HUES64 (cell line): Measurements from ENCODE around the gene MEOX1.

ENCODE experiments used
- H3K27ac ChIP-seq: 2 replicates; pipeline ENCODE4 v1.7.0; 2013; ENCODE audit warnings: low read depth, low read length, inconsistent platforms
- H3K27me3 ChIP-seq: 2 replicates; pipeline ENCODE4 v1.6.1; 2013; ENCODE audit warnings: mild to moderate bottlenecking, low read length; ENCODE audit not compliant: insufficient read depth
- H3K36me3 ChIP-seq: 2 replicates; pipeline ENCODE4 v1.6.1; 2013; ENCODE audit warnings: mild to moderate bottlenecking, low read length; ENCODE audit not compliant: insufficient read depth
- H3K4me1 ChIP-seq: 2 replicates; pipeline ENCODE4 v1.6.1; 2013; ENCODE audit warnings: mild to moderate bottlenecking, low read length, moderate library complexity; ENCODE audit not compliant: insufficient read depth
- H3K4me3 ChIP-seq: 2 replicates; pipeline ENCODE4 v1.5.1; 2013; ENCODE audit warnings: mild to moderate bottlenecking, low read length, moderate library complexity
- H3K9ac ChIP-seq: 2 replicates; pipeline ENCODE4 v1.6.1; 2013; ENCODE audit warnings: mild to moderate bottlenecking, low read depth, low read length
- H3K9me3 ChIP-seq: 2 replicates; pipeline ENCODE4 v1.6.1; 2013; ENCODE audit warnings: low read depth, low read length; ENCODE audit not compliant: insufficient read depth
- WGBS: fragments of 150-250, 120-280 bp; methylation state at CpG from one replicate; pipeline ENCODE4 v1.1.7; 2013; ENCODE audit warnings: missing lambda C conversion rate; 5-methylcytosine and 5-hydroxymethylcytosine counted together

The MEOX1 gene

DNA sequence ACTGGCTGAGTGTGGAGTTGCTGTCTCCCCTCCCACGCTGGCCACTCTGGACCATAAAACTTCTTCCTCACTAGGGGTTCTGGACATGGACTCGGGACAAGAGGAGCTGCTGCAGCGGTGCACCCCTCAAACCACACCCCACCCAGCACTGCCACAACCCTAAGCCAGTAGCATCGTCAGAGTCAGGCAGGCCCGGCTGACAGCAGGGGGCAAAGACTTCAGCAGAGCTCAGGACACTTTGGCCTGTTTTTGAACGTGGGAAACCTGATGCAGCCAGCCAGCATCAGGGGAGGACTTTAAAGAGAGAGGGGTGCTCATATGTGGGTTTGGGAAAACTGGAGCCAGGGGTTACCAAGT is 9.6 kb downstream of the MEOX1 start:
- no peaks in the 10 kb centered on the region for H3K36me3 ChIP-seq
- 0 out of 2 replicates have a peak, but pooled peaks cover under 1% of the 10 kb centered on the region for H3K27me3 ChIP-seq
- no peaks in the 10 kb centered on the region for H3K9me3 ChIP-seq
- WGBS: 75% methylated on average over 6 of the region's 6 CpGs
- H3K27ac ChIP-seq: no peak overlapping the region
- no peak overlapping the region for H3K4me3 ChIP-seq
- H3K9ac ChIP-seq: no peak overlapping the region
- peaks cover 12% of the 10 kb centered on the region for H3K4me1 ChIP-seq

DNA sequence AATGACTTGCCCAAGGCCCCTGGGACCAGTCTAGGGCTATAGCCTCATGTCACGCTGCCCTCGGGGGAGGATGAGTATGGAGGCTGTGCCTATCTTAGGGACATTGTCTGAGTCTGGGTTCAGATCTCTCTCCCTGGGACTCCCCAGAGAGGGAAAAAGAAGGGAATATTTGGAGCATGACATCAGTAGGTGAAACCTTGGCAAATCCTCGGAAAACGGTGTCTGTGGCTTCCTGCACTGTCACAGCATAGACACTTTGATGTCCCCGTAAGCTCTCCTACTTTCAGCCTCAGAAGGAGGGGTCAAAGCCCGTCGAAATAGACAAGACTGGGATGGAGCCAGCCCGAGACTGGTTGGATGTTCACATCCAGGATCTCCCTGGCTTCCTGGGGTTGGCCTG is 11.3 kb downstream of the MEOX1 start:
- H3K27ac ChIP-seq: no peak overlapping the region
- H3K4me1 ChIP-seq: peaks cover under 1% of the 10 kb centered on the region; the same call in 1 of the 2 replicates
- no peak overlapping the region for H3K4me3 ChIP-seq
- H3K9me3 ChIP-seq: no peaks in the 10 kb centered on the region
- H3K36me3 ChIP-seq: no peaks in the 10 kb centered on the region
- peaks cover 17% of the 10 kb centered on the region for H3K27me3 ChIP-seq
- H3K9ac ChIP-seq: no peak overlapping the region
- WGBS: 77% methylated on average over 8 of the region's 8 CpGs

DNA sequence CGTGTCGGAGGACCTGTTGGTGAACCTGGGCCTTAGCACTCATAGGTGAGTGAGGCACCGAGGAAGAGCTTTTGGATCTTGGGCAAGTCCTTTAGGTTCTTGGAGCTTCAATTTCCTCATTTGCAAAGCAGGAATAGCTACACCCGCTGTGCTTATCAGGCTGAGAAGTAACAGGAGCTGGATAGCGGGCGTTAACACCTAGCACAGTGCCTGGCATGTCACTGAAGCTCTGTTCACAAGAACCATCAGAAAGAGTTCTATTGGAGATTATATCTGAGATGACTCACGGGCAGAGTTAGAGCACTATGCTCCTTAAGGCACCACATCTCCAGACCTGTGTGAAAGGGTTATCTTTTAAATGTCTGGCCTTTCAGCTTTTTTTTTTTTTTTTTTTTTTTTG is 12.8 kb downstream of the MEOX1 start:
- H3K4me1 ChIP-seq: no peaks in the 10 kb centered on the region
- H3K36me3 ChIP-seq: no peaks in the 10 kb centered on the region
- H3K27me3 ChIP-seq: peaks cover 19% of the 10 kb centered on the region
- no peaks in the 10 kb centered on the region for H3K9me3 ChIP-seq
- H3K27ac ChIP-seq: no peak overlapping the region
- no peak overlapping the region for H3K9ac ChIP-seq
- no peak overlapping the region for H3K4me3 ChIP-seq
- WGBS: 76% methylated on average over 7 of the region's 7 CpGs

DNA sequence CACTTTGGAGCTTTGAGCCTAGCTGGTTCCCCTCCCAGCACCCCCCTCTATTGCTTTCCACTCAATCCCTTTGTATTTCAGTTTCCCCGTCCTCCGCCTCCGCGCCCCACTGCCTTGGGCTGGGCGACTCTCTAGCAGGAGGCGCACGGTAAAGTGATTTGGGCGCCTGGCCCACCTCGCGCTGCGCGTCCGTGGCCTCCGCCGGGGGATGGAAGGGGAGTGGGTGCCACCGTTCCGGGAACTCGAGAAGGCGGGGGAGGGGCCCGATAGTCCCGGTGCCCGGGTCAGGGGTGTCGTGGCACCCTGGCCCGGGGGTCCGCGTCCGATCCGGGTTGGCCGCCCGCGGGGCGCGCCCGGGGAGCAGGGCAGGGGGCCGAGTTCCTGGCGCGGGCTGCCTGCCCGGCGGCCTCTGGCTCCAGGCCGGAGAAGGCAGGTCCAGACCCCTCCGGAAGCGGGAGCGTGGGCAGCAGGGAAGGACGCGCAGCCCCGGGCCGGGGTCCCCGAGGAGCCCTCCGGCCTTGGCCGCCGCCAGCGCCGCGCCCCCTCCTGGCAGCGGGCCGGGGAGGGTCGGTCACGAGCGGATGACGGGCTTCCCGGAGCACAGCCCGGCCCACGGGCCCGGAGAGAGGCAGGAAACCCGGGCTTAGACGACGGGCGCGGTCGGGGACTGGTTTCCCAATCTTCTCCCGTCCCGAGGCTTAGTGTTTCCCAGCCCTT is 15.8 kb downstream of the MEOX1 start:
- H3K27ac ChIP-seq: no peak overlapping the region
- H3K9ac ChIP-seq: peak overlapping the region; percentile 49
- no peaks in the 10 kb centered on the region for H3K36me3 ChIP-seq
- peak overlapping the region; percentile 50 for H3K4me3 ChIP-seq
- peaks cover 19% of the 10 kb centered on the region for H3K27me3 ChIP-seq
- H3K9me3 ChIP-seq: no peaks in the 10 kb centered on the region
- WGBS: 34% methylated on average over 72 of the region's 72 CpGs
- 0 out of 2 replicates have a peak, but pooled peaks cover 2% of the 10 kb centered on the region for H3K4me1 ChIP-seq

DNA sequence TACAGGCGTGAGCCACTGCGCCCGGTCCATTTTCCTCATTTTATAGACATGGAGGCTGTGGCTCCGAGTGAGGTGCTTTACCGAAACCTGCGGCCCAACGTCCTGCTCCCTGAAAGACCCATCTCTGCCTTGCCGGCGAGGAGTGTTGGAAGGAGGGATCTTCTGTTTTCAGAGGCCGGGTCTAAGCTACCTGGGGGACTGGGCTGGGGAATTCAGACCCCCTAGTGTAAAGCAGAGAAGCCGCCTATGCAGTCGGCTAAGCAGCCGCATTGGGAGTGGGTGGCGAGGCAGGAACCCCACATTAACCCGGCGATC is 16.3 kb downstream of the MEOX1 start:
- Histone ChIP-seq H3K9me3 (no peaks in the 10 kb centered on the region), H3K36me3 (no peaks in the 10 kb centered on the region), H3K27ac (no peak overlapping the region), H3K4me3 (peak overlapping the region; percentile 50), H3K27me3 (peaks cover 19% of the 10 kb centered on the region), H3K4me1 (0 out of 2 replicates have a peak, but pooled peaks cover 2% of the 10 kb centered on the region), H3K9ac (no peak overlapping the region)
- 80% methylated on average over 16 of the region's 16 CpGs for WGBS

DNA sequence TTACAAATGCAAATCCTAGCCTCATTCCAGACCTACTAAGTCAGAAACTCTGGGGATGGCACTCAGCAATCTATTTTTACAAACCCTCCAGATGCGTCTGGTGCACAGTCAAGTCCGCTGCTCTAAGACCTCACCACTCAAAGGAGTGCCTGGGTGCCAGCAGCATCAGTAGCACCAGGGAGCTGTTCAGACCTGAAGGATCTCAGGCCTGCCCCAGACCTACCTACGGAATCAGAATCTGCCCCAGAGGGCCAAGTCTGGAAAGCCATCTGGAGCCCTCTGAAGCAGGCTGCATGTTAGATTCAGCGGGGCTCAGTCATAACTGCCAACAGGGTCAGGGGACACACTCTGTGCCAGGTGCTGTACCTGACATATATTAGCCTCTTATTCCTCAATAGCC is 17.6 kb downstream of the MEOX1 start:
- WGBS: 84% methylated on average over 4 of the region's 4 CpGs
- no peak overlapping the region for H3K9ac ChIP-seq
- H3K27ac ChIP-seq: no peak overlapping the region
- H3K9me3 ChIP-seq: no peaks in the 10 kb centered on the region
- H3K4me1 ChIP-seq: 0 out of 2 replicates have a peak, but pooled peaks cover 2% of the 10 kb centered on the region
- no peaks in the 10 kb centered on the region for H3K36me3 ChIP-seq
- no peak overlapping the region for H3K4me3 ChIP-seq
- H3K27me3 ChIP-seq: peaks cover 19% of the 10 kb centered on the region

DNA sequence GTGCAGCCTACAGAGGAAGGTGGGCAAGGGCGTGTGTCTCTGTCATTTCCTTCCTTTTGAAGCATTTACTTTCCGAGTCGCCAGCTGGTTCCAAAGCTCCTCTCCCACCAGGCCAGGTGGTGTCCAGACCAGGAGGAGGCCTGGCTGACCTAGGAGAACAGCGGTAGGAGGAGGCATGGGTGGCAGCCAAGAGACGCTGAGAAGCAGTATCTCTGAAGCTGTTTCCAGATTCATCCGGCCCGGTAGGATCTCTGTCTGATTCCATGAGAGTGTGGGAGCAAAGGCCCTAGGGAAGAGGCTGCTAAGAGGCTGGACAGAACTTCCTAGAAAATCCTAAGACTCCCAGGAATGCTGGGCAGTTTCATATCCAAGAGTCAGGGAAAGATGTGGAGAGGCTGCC is 20.3 kb downstream of the MEOX1 start:
- Histone ChIP-seq H3K36me3 (no peaks in the 10 kb centered on the region), H3K9me3 (no peaks in the 10 kb centered on the region), H3K4me3 (no peak overlapping the region), H3K4me1 (0 out of 2 replicates have a peak, but pooled peaks cover 2% of the 10 kb centered on the region), H3K9ac (no peak overlapping the region), H3K27ac (no peak overlapping the region), H3K27me3 (peaks cover 12% of the 10 kb centered on the region)
- 91% methylated on average over 7 of the region's 7 CpGs for WGBS

DNA sequence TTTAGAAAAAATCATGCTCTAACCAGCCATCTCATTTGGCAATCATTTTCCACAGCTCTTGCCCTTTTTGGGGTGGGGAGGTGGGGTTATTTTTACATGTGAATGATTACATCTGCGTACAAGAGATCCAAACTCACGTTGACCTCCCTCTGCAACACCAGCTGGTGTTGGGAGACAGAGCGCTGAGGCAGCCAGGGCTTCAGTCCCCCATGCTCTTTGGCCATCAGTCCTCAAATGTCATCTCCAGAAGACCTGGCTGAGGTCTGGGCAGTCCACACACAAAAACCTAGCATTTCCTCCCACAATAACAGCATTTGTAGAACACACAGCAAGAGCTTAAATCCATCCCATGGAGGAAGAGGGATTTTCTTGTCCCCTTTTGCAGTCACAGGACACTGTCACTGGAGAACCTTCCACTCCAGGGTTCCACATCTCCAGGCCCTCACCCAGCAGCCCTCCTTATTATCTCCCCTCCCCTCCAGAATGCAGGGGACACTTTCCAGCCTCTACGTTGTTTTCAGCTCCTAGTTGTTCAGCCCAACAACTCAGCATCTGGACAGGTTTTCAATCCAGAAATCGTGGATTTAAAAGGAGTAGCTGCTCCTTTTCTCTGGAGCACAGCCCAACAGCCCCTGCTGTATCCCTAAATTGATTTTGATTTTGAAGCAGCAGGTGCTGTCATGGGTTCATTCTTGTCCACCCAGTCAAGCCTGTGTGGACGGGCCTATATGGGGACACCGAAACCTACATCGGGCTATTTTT is 21.1 kb downstream of the MEOX1 start:
- H3K4me1 ChIP-seq: 0 out of 2 replicates have a peak, but pooled peaks cover 2% of the 10 kb centered on the region
- H3K27ac ChIP-seq: no peak overlapping the region
- no peaks in the 10 kb centered on the region for H3K9me3 ChIP-seq
- 79% methylated on average over 8 of the region's 8 CpGs for WGBS
- no peak overlapping the region for H3K4me3 ChIP-seq
- peaks cover 4% of the 10 kb centered on the region for H3K27me3 ChIP-seq
- no peaks in the 10 kb centered on the region for H3K36me3 ChIP-seq
- H3K9ac ChIP-seq: no peak overlapping the region

DNA sequence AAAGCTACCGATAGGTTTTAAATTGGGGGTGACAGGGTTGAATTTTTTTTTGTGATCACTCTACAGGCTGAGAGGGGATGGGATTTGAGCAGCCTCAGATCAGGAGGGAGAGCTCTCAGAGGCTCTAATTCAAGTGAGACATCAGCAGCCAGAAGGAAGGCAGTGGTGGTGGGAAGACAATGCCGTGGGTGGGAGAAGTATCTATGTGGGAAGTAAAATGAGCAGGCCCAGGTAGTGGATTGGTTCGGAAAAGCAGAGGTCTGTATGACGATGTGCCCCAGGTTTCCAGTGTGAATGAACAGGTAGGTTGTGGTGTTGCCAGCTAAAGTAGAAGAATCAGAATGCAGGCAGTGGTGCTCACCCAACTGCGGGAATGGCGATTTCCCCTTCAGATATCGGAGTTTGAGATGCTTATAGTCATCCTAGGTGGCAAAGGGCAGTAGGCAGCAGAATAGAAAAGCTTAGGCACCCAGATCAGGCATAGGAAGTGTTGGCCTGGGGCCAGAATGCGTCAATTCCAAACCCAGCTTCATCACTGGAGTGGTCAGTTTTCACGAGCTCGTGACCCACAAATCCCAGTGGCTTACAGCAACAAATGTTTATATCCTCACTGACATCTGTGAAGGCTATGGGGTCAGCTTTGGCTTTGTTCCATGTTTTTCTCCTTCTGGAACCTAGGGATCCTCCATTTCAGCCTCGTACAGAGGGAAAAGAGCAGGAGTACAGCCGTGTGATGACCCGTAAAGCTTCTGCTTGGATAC is 24.0 kb downstream of the MEOX1 start:
- H3K27me3 ChIP-seq: no peaks in the 10 kb centered on the region
- no peak overlapping the region for H3K4me3 ChIP-seq
- no peak overlapping the region for H3K9ac ChIP-seq
- no peaks in the 10 kb centered on the region for H3K36me3 ChIP-seq
- H3K9me3 ChIP-seq: no peaks in the 10 kb centered on the region
- H3K4me1 ChIP-seq: no peaks in the 10 kb centered on the region
- 94% methylated on average over 13 of the region's 13 CpGs for WGBS
- H3K27ac ChIP-seq: no peak overlapping the region

DNA sequence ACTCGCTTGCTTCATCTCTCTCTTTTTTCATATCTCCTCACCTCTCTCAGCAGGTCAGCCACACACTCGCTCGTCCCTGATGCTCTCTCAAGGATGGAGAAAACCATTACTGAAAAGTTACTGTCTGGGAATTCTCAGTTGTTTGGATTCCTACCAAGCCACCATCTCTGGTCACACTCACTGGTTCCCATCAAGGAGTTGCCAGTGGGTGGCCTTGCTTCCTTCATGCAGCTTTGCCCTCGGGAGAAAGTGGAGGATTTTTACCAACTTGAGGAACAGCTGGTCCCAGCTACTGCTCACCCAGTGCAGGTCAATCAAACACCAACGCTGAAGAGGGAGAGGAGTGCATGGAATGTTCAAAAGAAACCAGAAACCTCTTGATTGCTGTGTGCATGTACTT is 25.3 kb downstream of the MEOX1 start:
- H3K27me3 ChIP-seq: no peaks in the 10 kb centered on the region
- H3K4me1 ChIP-seq: no peaks in the 10 kb centered on the region
- H3K9ac ChIP-seq: no peak overlapping the region
- H3K36me3 ChIP-seq: no peaks in the 10 kb centered on the region
- H3K4me3 ChIP-seq: no peak overlapping the region
- H3K27ac ChIP-seq: no peak overlapping the region
- no peaks in the 10 kb centered on the region for H3K9me3 ChIP-seq
- 88% methylated on average over 5 of the region's 5 CpGs for WGBS

DNA sequence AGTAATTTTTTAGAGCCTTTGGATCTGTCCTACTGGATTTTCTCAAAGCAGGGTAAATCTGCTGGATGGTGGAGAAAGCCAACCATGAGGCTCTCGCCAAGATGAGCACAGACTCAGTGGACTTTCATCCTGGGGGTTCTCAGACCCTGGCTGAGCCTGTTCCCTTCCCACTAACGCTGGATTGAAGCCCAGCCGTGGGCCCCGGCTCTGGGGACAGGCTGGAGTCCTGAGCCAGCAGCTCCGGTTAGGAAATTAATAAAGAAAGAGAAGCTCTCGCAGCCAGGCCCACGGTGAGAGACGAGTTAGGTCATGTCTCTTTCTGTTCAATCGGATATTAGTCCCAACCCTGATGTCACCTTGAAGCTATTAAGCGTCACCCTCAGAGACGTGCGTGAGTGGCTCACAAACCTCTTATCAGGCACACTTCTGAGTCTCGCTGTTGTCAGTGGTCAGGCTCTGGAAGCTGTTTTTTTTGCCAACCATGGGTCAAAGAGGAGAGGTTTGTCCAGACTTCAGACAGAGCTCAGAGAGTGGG is 27.1 kb downstream of the MEOX1 start:
- no peak overlapping the region for H3K4me3 ChIP-seq
- no peaks in the 10 kb centered on the region for H3K4me1 ChIP-seq
- H3K9me3 ChIP-seq: no peaks in the 10 kb centered on the region
- no peaks in the 10 kb centered on the region for H3K36me3 ChIP-seq
- no peaks in the 10 kb centered on the region for H3K27me3 ChIP-seq
- 91% methylated on average over 13 of the region's 13 CpGs for WGBS
- H3K27ac ChIP-seq: no peak overlapping the region
- no peak overlapping the region for H3K9ac ChIP-seq
